GM18868 (cell line): ENCODE results near the gene LZTR1.
A peak's percentile ranks its signal among the peaks of the same experiment; 100 is the strongest.

Source experiments
- ATAC-seq: cut with Tn5 transposase; IDR thresholded peaks from one replicate; pipeline ENCODE4 v1.9.1; 2021; ENCODE audit warnings: mild to moderate bottlenecking, moderate library complexity; ENCODE audit not compliant: unreplicated experiment

LZTR1 gene

GRCh38 chr22:21012446-21013407 is 30.6 kb downstream of the LZTR1 start:
- ATAC-seq = no peak

GRCh38 chr22:21013657-21014201 is 31.6 kb downstream of the LZTR1 start:
- no peak for ATAC-seq

GRCh38 chr22:21014202-21014725 is 32.2 kb downstream of the LZTR1 start:
- ATAC-seq = peak; percentile 82

- no peak for ATAC-seq
These were observed 32.8 kb downstream of the LZTR1 start, which contains the start of gene P2RX6 for GRCh38 chr22:21014726-21015465. TSS of gene P2RX6 (plus strand) at chr22:21015165. CDS start at chr22:21015175, 10 bp downstream.

- no peak for ATAC-seq
These were observed 33.4 kb downstream of the LZTR1 start for GRCh38 chr22:21015466-21016006.

GRCh38 chr22:21016644-21017420 is 34.7 kb downstream of the LZTR1 start:
- no peak for ATAC-seq

GRCh38 chr22:21018314-21018713 is 36.2 kb downstream of the LZTR1 start:
- no peak for ATAC-seq

GRCh38 chr22:21020802-21021429 is 38.8 kb downstream of the LZTR1 start:
- no peak for ATAC-seq

GRCh38 chr22:21022507-21022906 is 40.4 kb downstream of the LZTR1 start:
- ATAC-seq = no peak

GRCh38 chr22:21022955-21023614 is 41.0 kb downstream of the LZTR1 start:
- no peak for ATAC-seq

- no peak for ATAC-seq
These were observed 43.2 kb downstream of the LZTR1 start for GRCh38 chr22:21025266-21025665.

- no peak for ATAC-seq
These were observed 44.0 kb downstream of the LZTR1 start for GRCh38 chr22:21025763-21026755.

GRCh38 chr22:21026783-21027692 is 44.9 kb downstream of the LZTR1 start:
- ATAC-seq = no peak

- no peak for ATAC-seq
These were observed 46.5 kb downstream of the LZTR1 start for GRCh38 chr22:21028277-21029251.

- ATAC-seq = no peak
These were observed 47.5 kb downstream of the LZTR1 start for GRCh38 chr22:21029486-21030025.
